K562 (cell line): ENCODE results near the gene SELPLG.

ENCODE experiments used
- ELK1 ChIP-seq: sonication (generic); formaldehyde crosslinking; IDR thresholded peaks from 2 replicates; pipeline ENCODE4 v1.8.1; 2022; ENCODE audit warnings: missing genetic modification reagents
- HLTF ChIP-seq: fragments of 450-650 bp; IDR thresholded peaks from 2 replicates; pipeline ENCODE4 v1.6.1; 2016
- LARP7 ChIP-seq: fragments of 450-650 bp; IDR thresholded peaks from 2 replicates; pipeline ENCODE4 v1.6.1; 2016
- MED1 ChIP-seq: sonication (generic); formaldehyde crosslinking; IDR thresholded peaks from 2 replicates; pipeline ENCODE4 v1.8.1; 2023; ENCODE audit warnings: missing genetic modification reagents, borderline replicate concordance
- STAT5B ChIP-seq: fragments of 250-450 bp; sonication (Bioruptor Pico); IDR thresholded peaks from 2 replicates; pipeline ENCODE4 v1.8.0; 2021; ENCODE audit warnings: mild to moderate bottlenecking, inconsistent platforms
- ZFP1 ChIP-seq: fragments of 450-650 bp; formaldehyde crosslinking; IDR thresholded peaks from 2 replicates; pipeline ENCODE4 v1.4.0; 2020; ENCODE audit warnings: mild to moderate bottlenecking, mixed read lengths

- TF ChIP-seq MED1 (CRISPR knock-in tag): no peak
- TF ChIP-seq ELK1 (CRISPR knock-in tag): no peak
- no peak for TF ChIP-seq STAT5B
- TF ChIP-seq ZFP1 (CRISPR knock-in tag): no peak
- no peak for TF ChIP-seq LARP7
- no peak for TF ChIP-seq HLTF
Measured at GRCh38 chr12:108644811-108645120, 11.1 kb upstream of the SELPLG start.
